ENCODE data around the gene HFE. TPM values are rescaled to one million over a fixed set of nuclear protein-coding genes. Genes with fewer than 3 reads are reported as not detected.
A peak's percentile ranks its signal among the peaks of the same experiment; 100 is the strongest.

The HFE gene
- total and polyA plus RNA-seq, 11 donors: 1.6 to 13.9 (median 2.9) TPM

DNA sequence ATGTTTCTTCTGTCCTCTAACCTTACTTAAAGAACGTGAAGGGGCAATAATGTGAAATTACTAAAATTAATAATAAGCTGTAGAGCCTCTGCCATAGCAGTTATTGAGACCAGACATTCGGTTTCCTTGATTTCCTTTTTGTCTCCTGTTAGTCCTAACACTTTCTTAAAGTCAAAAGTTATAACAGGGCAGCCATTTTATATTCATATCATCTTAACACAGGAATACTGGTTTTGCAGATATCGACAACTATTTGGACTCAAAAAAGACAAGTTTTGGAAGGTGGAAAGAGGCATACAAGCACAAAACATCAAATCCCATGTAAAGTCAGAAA lies 33.5 kb downstream of the HFE start:
- intact Hi-C loops (cut with DNase I): loop anchor here in 6 of 10 donors (2.0 to 10.0 kb wide), 8 partner anchors 16 to 167 kb away; a partner anchor contains a TSS
- no peak overlapping the region for H3K4me3 ChIP-seq
- no peak overlapping the region for H3K27ac ChIP-seq
- TF ChIP-seq POLR2A (IDR thresholded peaks at IDR 0.05) (no peak), CTCF (IDR thresholded peaks at IDR 0.05) (no peak)
- H3K9me3 ChIP-seq: no peaks in the 10 kb centered on the region
- DNase-seq: no peak
- H3K27me3 ChIP-seq: no peaks in the 10 kb centered on the region
- peaks cover 0 to 10% (median 5%) of the 10 kb centered on the region in 12 donors for H3K4me1 ChIP-seq
- ATAC-seq: no peak
- 78 to 96% (median 87%) methylated on average over 3 of the region's 3 CpGs for WGBS, 4 donors
- H3K36me3 ChIP-seq: no peaks in the 10 kb centered on the region

DNA sequence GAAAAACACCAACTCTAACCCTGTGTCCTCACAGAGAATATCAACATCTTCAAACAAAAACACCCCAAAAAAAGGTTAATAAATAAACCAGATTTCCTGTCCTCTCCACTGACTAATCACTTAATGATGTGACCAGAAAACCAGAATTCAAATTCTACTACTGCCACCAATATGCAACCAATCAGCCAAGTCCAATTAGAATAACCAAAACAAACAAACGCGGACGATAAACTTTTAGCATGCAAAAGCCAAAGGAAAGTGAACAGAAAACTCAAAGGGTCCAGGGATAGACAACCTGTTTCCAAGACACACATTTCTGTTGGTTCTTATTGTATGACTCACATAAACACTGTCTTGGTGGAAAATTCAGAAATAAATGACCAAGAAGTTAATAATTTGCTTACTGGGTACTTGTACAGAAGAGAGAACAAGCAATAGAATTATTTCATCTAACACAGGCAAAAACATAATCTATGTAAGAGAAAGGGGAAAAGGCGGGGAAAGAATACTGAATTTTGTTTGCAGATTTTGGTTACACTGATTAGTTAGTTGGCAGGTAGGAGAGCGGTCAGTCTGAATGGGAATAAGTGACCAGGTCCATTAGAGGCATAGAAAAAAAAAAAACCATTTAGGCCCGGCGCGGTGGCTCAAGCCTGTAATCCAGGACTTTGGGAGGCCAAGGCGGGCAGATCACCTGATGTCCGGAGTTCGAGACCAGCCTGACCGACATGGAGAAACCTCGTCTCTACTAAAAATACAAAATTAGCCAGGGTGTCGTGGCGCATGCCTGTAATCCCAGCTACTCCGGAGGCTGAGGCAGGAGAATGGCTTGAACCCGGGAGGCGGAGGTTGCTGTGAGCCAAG lies 34.1 kb downstream of the HFE start:
- no peak for DNase-seq
- Histone ChIP-seq H3K4me1 (peaks cover 0 to 10% (median 5%) of the 10 kb centered on the region in 12 donors), H3K27me3 (no peaks in the 10 kb centered on the region), H3K9me3 (no peaks in the 10 kb centered on the region), H3K4me3 (no peak overlapping the region), H3K36me3 (no peaks in the 10 kb centered on the region), H3K27ac (no peak overlapping the region)
- intact Hi-C loops (cut with DNase I): loop anchor here in 6 of 10 donors (1.0 to 10.0 kb wide), 12 partner anchors 17 to 166 kb away; a partner anchor contains a TSS
- ATAC-seq: no peak
- 94 to 95% (median 95%) methylated on average over 18 of the region's 18 CpGs for WGBS, 4 donors
- TF ChIP-seq CTCF (IDR thresholded peaks at IDR 0.05) (no peak), POLR2A (IDR thresholded peaks at IDR 0.05) (no peak)

DNA sequence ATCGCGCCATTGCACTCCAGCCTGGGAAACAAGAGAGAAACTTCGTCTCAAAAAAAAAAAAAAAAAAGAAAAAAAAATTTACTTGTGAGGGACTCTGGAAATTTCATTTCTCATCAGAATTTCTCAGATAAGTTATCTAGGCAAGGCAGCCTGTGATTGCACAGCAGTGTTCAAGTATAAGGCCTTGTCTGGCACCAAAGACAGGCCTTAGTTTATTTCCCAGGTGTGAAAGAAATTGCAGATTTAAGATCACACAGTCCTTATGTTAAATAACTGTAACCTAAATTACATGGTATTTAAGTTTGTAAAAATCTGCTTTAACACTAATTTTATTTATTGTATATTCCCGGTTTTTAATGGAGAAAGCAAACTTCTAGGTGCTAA lies 34.8 kb downstream of the HFE start:
- Histone ChIP-seq H3K27ac (peak overlapping the region in 10 of 12 donors; percentile 97 to 99 (median 98)), H3K36me3 (no peaks in the 10 kb centered on the region), H3K4me3 (peak overlapping the region in 4 of 12 donors; percentile 79 to 97 (median 86)), H3K9me3 (no peaks in the 10 kb centered on the region), H3K27me3 (no peaks in the 10 kb centered on the region), H3K4me1 (peaks cover 0 to 14% (median 7%) of the 10 kb centered on the region in 12 donors)
- WGBS, 4 donors: 69 to 82% (median 78%) methylated on average over 4 of the region's 4 CpGs
- intact Hi-C loops (cut with DNase I): loop anchor here in 6 of 10 donors (1.0 to 10.0 kb wide), 11 partner anchors 18 to 165 kb away; a partner anchor contains a TSS
- TF ChIP-seq CTCF (IDR thresholded peaks at IDR 0.05): no peak
- TF ChIP-seq POLR2A (IDR thresholded peaks at IDR 0.05): no peak
- ATAC-seq (no peak), DNase-seq (no peak)

GRCh38 chr6:26122402-26122792 lies 35.2 kb downstream of the HFE start:
- ATAC-seq (no peak), DNase-seq (no peak)
- WGBS, 4 donors: 63 to 67% (median 65%) methylated on average over 6 of the region's 6 CpGs
- intact Hi-C loops (cut with DNase I): loop anchor here in 6 of 10 donors (1.0 to 10.0 kb wide), 11 partner anchors 18 to 165 kb away; a partner anchor contains a TSS
- Histone ChIP-seq H3K9me3 (no peaks in the 10 kb centered on the region), H3K4me3 (peak overlapping the region in 11 of 12 donors; percentile 73 to 97 (median 81)), H3K27me3 (no peaks in the 10 kb centered on the region), H3K4me1 (peaks cover 0 to 18% (median 11%) of the 10 kb centered on the region in 12 donors), H3K27ac (peak overlapping the region; percentile 82 to 99 (median 98)), H3K36me3 (peaks cover 0 to 4% (median 0%) of the 10 kb centered on the region in 9 donors)
- TF ChIP-seq POLR2A (IDR thresholded peaks at IDR 0.05): no peak

Measured in heart left ventricle (tissue), 16 donors.